A673 (cell line): ENCODE data around the gene PGBD5. TPM values are rescaled to one million over a fixed set of nuclear protein-coding genes. Genes with fewer than 3 reads are reported as not detected.

Experiments used
- BruUV-seq: library from RNA; stranded (reverse); fragments of 400-500 nt; replicated peaks from 2 replicates; lab custom pipeline; 2021; lab: Mats Ljungman, UMichigan
- CTCF ChIA-PET: fragments of 300-600 bp; sonication (Branson Sonifier 250); formaldehyde crosslinking; loops from one replicate; lab custom pipeline; 2022; ENCODE audit warnings: antibody characterized with exemption; lab: Charles Lee
- POLR2A ChIA-PET: fragments of 300-600 bp; sonication (Branson Sonifier 250); formaldehyde crosslinking; loops from one replicate; lab custom pipeline; 2022; ENCODE audit warnings: antibody characterized with exemption; ENCODE audit not compliant: low non-redundant PET; lab: Charles Lee
- DNase-seq: peaks from one replicate; pipeline ENCODE4 v3.0.0-alpha.2; 2015; ENCODE audit warnings: low spot score
- H3K27ac ChIP-seq: fragments of 200-600 bp; sonication (generic); 2 replicates; pipeline ENCODE4 v1.5.1; 2016; ENCODE audit warnings: mixed run types, low read depth, mild to moderate bottlenecking, mixed read lengths, antibody characterized with exemption, low read length; ENCODE audit not compliant: poor library complexity, severe bottlenecking
- H3K27me3 ChIP-seq: fragments of 200-600 bp; sonication (generic); replicated peaks from 2 replicates; pipeline ENCODE4 v1.6.1; 2017; ENCODE audit warnings: mixed run types, low read depth, mild to moderate bottlenecking, mixed read lengths, antibody characterized with exemption, low read length; ENCODE audit not compliant: insufficient read depth, poor library complexity
- H3K36me3 ChIP-seq: fragments of 200-600 bp; sonication (generic); 2 replicates; pipeline ENCODE4 v1.6.1; 2016; ENCODE audit warnings: mixed run types, mild to moderate bottlenecking, mixed read lengths, antibody characterized with exemption, low read length; ENCODE audit not compliant: insufficient read depth, poor library complexity, severe bottlenecking
- H3K4me1 ChIP-seq: fragments of 200-600 bp; sonication (generic); 2 replicates; pipeline ENCODE4 v1.6.1; 2017; ENCODE audit warnings: mixed run types, mild to moderate bottlenecking, mixed read lengths, antibody characterized with exemption, low read length; ENCODE audit not compliant: insufficient read depth, poor library complexity, severe bottlenecking
- H3K4me3 ChIP-seq: fragments of 200-600 bp; sonication (generic); 2 replicates; pipeline ENCODE4 v1.5.1; 2016; ENCODE audit warnings: low read depth, mixed run types, mild to moderate bottlenecking, mixed read lengths, low read length; ENCODE audit not compliant: poor library complexity, severe bottlenecking
- H3K9me3 ChIP-seq: fragments of 200-600 bp; sonication (generic); 2 replicates; pipeline ENCODE4 v1.6.1; 2016; ENCODE audit warnings: mixed run types, low read depth, mild to moderate bottlenecking, mixed read lengths, antibody characterized with exemption, low read length; ENCODE audit not compliant: poor library complexity, severe bottlenecking
- EZH2 ChIP-seq: fragments of 200-600 bp; sonication (generic); IDR thresholded peaks from 2 replicates; pipeline ENCODE4 v1.6.1; 2017; ENCODE audit warnings: borderline replicate concordance, low read depth, mild to moderate bottlenecking, mixed read lengths, antibody characterized with exemption, low read length; ENCODE audit not compliant: poor library complexity, severe bottlenecking
- intact Hi-C: fragments of 100-400 bp; cut with micrococcal nuclease; formaldehyde crosslinking; loops from one replicate; pipeline ENCODE4 v1.10.0; 2022; ENCODE audit not compliant: unreplicated experiment
- total RNA-seq: library from RNA; stranded (reverse); gene quantifications from 2 replicates; pipeline ENCODE4 v1.2.3, GENCODE V29; 2021
- TF ChIP-seq, protein P1 (sequence below): fragments of 300-800, 200-600 bp; sonication (generic); conservative IDR thresholded peaks from 2 replicates; pipeline ENCODE4 v1.5.1; 2017; ENCODE audit warnings: low read depth, mild to moderate bottlenecking, antibody characterized with exemption, low read length, moderate library complexity, mixed read lengths

PGBD5 gene
- total RNA-seq, 1 experiment from 2014 or later: 0.52 TPM

- no peak overlapping the region for H3K27ac ChIP-seq
These were observed 148.7 kb downstream of the PGBD5 start for GRCh38 chr1:230277201-230278025.

GRCh38 chr1:230276401-230276800, 149.7 kb downstream of the PGBD5 start:
- DNase-seq: no peak
- no peak overlapping the region for H3K4me3 ChIP-seq
- CTCF ChIA-PET: interaction anchor here (1.2 kb wide), 1 partner anchor 10 kb away, joined by 3 read pairs; no protein-coding TSS in a partner anchor
- H3K4me1 ChIP-seq: peaks cover 28% of the 10 kb centered on the region
- H3K27ac ChIP-seq: no peak overlapping the region
- H3K36me3 ChIP-seq: peaks cover 24% of the 10 kb centered on the region
- BruUV-seq: no TSS peak
- POLR2A ChIA-PET: no interaction called here
- TF ChIP-seq, protein P1, sequence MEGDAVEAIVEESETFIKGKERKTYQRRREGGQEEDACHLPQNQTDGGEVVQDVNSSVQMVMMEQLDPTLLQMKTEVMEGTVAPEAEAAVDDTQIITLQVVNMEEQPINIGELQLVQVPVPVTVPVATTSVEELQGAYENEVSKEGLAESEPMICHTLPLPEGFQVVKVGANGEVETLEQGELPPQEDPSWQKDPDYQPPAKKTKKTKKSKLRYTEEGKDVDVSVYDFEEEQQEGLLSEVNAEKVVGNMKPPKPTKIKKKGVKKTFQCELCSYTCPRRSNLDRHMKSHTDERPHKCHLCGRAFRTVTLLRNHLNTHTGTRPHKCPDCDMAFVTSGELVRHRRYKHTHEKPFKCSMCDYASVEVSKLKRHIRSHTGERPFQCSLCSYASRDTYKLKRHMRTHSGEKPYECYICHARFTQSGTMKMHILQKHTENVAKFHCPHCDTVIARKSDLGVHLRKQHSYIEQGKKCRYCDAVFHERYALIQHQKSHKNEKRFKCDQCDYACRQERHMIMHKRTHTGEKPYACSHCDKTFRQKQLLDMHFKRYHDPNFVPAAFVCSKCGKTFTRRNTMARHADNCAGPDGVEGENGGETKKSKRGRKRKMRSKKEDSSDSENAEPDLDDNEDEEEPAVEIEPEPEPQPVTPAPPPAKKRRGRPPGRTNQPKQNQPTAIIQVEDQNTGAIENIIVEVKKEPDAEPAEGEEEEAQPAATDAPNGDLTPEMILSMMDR: no peak
- TF ChIP-seq EZH2: no peak
- no peaks in the 10 kb centered on the region for H3K27me3 ChIP-seq
- intact Hi-C loops: no loop called here
- no peaks in the 10 kb centered on the region for H3K9me3 ChIP-seq

More at GRCh38 chr1:230277201-230278025, 148.7 kb downstream of the PGBD5 start:
- DNase-seq: peak; percentile 74
- Histone ChIP-seq H3K4me3 (no peak overlapping the region), H3K9me3 (no peaks in the 10 kb centered on the region), H3K36me3 (peaks cover 24% of the 10 kb centered on the region), H3K27me3 (no peaks in the 10 kb centered on the region), H3K4me1 (peaks cover 28% of the 10 kb centered on the region)
- no peak for TF ChIP-seq EZH2
- TF ChIP-seq, protein P1: peak; percentile 35; the same call in 1 of the 2 replicates
- intact Hi-C loops: no loop called here
- ChIA-PET POLR2A (no interaction called here), CTCF (interaction anchor here (0.7 to 1.2 kb wide), 2 partner anchors 9 to 253 kb away, joined by 3 to 9 read pairs; no protein-coding TSS in a partner anchor)
- BruUV-seq: no TSS peak

GRCh38 chr1:230274254-230274653, 151.9 kb downstream of the PGBD5 start:
- ChIA-PET POLR2A (no interaction called here), CTCF (no interaction called here)
- H3K4me3 ChIP-seq: no peak overlapping the region
- TF ChIP-seq, protein P1: no peak
- no peak for TF ChIP-seq EZH2
- H3K27me3 ChIP-seq: no peaks in the 10 kb centered on the region
- no peak overlapping the region for H3K27ac ChIP-seq
- intact Hi-C loops: no loop called here
- DNase-seq: no peak
- H3K4me1 ChIP-seq: peaks cover 47% of the 10 kb centered on the region
- H3K9me3 ChIP-seq: no peaks in the 10 kb centered on the region
- no TSS peak for BruUV-seq
- peaks cover 18% of the 10 kb centered on the region for H3K36me3 ChIP-seq
